Activated CD8-positive, alpha-beta memory T cell treated with anti-CD3 and anti-CD28 coated beads, Interleukin-2, amount 50 U/mL, for 24 hours (primary cell): ENCODE measurements around the gene DMRTB1.

Experiments
- DNase-seq: peaks from one replicate; pipeline ENCODE4 v3.0.0-alpha.2; 2020; ENCODE audit errors: extremely low read depth

Gene DMRTB1

DNA sequence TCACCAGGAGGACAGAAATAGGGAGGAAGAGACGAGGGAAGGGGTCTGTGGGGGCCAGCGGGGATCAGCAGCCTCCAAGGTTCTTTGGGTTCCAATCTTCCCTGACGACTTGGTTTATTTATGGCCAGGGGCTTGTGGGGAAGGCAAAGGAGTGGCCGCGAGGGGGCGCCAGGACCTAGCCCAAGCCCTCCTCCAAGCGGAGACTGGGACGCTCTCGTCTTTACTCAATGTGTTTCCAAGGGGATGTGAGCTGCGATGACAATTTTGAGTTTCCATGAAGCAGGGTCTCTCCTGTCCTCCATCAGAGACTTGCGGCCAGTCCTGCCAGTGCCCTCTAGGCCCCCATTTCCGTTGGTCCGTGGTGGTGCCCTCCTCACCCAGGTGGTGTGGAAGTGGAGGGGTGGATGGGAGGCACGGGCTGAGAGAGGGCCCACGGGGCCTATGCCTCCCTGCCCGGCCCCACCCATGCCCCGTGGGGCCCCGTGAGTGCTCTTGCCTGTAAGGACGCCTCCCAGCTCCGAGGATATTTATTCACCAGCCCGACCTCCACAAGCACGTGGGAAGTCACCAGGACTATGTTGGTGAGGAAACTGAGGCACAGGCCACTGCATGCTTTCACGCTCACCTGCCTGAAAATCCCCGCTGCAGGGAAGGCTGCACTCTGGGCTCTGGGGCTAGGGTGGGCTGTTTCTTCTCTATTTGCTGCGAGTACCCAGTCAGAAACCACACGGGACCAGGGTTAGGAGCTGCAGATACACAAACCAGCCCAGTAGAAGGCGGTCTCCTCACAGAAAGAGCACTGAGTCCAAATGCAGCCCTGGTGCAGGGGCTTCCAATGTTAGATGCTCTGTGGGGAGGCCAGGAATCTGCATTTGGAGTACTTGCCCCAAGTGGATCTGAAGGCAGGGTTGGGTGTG lies 26.5 kb downstream of the DMRTB1 start:
- DNase-seq: peak; percentile 23

DNA sequence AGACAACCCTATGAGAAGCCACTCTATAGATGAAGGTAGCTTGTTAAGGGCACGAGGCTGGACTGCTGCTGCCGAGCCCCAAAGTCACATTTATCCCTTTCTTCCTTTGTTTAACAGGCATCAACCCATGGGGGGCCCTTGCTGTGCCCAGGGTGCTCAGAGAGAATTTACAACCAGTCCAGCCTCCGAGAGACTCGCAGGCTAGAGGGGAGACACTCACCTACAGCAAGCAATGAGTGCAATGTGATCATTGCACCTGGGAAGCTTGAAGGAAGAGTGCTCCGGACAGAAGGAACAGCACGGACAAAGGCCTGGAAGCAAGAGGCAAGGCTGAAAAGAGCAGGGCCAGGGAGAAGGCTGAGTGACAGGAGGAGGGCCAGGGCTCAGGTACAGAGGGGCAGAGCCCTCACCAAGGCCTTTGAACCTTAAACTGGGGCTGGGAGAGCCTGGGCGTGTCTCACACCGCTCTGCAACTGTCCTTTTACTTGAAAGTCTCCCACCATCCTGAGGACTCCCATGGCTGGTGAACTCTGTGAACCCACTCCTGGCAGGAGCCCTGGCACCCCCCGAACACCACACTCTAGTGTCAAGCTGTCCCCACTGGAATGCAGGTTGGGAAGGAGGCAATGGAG lies 27.3 kb downstream of the DMRTB1 start:
- no peak for DNase-seq

DNA sequence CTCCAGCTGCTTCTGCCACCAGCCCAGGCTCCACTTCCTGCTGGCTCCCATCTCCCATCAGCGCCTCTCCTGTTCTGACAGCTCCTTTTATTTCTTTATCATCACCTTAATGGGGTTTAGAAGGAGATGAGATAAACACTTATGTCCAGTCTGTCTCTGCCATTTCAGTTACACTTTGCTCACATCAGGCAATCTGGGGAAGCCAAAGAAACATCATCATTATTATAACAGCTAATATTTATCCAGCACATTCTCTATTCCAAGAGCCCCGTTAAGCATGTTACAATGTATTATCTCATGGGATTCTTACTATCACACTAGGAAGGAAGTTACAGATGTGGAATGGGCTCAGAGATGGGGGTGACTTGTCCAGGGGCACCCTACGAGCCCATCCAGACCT lies 31.2 kb downstream of the DMRTB1 start:
- DNase-seq: no peak

DNA sequence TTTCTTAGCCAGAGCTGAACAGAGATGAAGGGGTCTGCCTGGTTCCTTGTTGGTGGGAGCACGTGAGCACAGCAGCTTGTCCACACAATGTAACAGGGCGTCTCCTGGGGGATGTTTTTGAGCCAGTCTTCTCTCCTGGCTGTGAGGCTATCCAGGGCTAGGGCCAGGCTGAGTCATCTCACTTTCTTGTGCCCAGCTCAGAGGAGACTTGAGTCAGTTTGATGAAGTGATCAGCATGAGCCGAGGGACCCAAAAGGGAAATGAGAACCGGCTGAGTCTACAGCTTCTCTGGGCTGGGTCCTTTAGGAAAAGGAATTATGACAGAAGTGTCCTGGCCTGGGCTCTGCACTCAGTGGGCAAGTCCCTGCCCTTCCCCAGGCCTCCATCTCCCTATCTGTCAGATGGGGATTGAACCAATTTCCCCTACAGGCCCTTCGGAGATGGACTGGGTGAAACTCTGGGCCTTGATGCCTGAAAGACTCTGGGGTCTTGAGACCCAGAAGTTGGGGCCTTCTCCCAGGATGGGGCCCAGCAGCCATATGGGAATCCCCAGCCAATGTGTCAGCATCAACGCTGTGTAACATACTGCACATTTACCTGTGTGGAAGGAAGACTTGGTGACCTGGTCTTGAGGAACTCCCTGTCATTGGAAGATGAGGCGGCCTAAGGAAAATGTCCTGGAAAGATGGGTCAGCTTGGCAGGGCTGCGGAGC lies 36.6 kb downstream of the DMRTB1 start:
- no peak for DNase-seq

DNA sequence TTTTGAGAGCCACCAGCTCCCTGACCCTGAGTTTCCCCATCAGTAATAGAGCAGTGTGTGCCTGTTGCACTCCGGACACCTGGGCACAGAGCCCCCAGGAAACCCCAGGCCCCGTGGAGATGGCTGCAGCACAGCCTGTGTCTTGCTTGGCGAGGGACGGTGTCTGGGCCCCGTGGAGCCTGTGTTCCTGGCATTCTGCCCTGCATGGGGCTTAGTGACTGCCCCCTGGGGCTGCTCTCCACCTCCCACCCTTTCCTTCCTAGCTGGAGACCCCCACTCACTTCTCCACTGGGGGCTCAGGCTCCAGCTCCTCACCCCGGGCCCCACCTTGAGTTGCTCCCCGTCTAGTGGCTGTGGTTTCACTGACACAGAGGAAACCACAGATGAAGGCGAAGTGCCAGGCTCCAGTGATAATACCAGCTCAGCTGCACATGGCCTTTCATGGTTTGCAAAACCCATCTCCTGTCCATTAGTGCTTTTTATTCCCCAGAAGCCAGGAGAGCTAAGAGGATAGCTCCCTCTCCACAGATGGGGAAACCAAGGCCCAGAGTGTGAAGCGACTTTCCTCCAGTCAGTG lies 39.4 kb downstream of the DMRTB1 start:
- DNase-seq: no peak

DNA sequence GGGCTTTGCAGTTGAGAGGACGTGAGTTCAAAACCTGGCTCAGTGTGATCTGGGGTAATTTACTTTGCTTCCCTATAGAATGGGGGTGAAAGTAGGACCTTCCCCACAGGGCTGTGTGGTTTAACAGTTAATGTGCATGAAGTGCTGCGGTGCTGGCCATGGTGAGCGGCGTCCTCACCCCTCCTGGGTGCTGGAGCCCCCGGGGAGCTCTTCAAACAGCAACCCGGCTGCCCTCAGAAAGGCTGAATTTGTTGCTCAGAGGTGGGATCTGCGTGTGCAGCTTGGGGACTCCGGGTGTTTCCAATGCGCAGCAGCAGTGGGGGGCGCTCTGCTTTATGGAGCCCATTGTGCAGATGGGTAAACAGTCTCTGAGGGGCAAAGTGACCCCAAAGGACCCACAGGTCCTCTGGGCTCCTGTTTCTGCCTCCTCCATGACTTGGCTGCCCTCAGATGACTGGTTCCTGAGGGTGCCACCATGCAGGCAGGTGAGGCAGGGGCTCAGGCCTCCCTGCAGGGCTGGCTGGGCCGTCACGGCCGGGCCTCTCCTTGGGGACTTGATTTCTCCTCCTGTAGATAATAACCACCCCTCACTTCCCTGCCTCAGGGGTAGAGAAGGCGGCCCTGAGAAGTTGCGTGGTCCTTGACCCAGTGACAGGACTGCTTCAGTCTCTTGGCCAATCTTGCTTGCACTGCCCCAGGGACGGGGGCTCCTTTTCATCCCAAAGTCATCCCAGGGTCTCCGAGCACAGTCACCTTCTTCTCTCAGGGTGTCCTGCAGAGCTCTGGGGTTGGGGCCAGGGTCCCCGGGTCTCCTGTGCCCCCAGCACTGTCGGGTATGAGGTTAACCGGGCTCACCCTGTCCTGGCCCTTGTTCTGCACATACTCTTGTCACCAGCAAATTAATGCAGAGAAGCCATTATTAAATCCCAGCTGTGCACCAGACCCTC lies 40.3 kb downstream of the DMRTB1 start:
- DNase-seq: no peak

DNA sequence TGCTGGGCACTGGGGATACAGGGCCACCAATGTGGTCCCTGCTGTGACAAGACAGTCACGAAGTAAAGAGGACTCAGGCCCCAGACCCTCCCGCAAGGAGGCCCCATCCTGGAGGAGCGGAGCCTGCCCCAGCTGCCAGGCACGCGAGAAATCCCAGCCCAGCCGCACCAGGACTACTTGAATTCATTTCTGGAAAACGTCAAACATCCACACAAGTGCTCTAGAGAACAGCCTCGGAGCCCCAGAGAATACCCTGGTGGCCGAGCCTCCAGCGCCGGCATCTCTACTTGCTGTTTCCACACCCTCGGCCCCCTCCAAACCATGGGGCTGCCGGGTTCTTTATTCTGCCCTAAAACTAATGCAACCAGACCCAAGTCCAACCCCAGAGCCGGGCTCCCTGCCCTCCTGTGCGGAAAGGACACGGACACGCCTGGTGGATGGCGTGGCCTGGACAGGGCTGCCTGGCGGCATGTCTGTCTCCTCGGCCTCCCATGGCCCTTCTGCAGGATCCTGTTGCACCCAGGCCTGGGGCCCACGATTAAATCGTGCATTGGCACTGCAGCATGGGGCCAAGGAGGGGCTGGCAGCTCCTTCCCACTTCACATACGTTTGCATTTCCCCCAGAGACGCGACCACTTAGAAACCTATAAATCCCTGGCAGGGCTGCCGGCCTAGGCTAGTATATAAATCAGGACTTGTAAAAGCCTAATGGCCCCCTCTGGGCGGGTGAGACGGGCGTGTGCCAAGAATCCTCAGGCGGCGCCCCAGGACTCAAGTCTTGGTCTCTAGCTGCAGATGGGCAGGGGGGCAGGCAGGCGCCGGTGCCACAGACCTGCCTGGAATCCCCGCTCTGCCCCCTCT lies 41.2 kb downstream of the DMRTB1 start:
- no peak for DNase-seq

DNA sequence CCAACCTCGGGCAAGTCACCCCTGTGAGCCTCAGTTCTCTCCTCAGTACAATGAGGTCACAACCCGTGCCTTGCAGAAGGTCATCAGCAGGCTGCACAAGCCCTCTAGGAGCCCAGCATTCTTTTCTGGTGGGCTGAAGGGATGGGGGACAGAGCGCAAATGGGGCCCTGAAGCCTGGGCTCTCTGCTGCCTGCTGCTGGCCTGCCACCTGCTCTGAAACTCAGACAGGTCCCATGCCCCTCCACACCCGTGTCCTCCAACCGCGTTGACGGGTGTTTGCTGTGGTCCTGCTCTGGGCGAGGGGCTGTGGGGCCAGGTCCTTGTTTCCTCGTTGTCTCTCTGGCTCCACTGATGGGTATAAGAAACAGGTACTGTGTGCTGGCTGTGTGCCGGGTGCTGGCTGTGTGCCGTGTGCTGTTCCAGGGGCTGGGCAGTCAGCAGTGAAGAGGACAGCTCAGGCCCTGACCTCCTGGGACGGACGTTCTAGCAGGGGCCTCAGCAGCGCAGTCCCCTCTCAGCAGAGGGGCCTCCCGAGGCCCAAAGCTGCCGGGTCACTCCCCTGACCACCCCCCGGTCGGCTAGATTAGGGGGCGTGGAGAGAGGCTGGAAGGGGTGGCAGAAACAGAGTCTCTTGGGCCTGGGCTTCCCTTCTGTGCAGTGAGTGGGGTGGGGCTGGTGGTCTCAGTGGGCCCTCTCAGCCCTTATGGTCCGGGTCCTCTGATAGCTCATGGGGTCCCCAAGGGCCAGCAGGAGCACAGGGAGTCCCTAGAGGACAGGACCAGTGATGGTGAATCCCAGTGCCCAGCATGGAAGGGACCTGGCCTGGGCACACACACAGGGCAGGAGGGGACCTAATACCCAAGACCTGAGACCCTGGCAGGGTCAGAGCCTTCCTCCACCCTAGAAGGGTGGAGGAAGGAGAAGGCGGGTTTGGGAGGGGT lies 42.1 kb downstream of the DMRTB1 start:
- DNase-seq: no peak

DNA sequence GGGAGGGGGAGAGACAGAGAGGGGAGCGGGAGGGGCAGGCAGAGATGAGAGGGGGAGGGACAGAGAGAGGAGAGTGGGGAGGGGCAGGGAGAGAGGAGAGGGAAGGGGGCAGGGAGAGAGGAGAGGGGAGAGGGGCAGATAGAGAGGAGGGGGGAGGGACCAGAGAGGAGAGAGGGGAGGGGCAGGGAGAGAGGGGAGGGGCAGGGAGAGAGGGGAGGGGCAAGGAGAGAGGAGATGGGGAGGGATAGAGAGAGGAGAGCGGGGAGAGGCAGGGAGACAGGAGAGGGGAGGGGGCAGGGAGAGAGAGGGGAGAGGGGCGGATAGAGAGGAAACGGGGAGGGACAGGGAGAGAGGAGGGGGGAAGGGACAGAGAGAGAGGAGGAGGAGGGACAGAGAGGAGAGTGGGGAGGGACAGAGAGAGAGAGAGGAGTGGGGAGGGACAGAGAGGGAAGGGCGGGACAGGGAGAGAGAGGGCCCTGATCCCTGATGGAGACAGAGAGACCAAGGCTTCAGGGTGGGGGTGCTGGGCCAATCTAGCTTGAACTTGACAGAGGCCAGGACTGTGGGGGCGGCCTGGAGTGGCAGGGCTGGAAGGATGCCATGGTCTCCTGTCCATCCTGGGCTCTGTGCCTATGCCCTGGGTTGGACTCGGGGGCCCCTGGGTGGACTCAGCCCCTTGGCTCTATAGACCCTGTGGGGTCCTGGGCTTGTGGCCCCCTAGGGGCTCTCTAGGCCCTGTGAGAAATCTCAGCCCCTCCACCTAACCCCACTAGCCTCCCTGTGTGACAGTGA lies 43.6 kb downstream of the DMRTB1 start:
- DNase-seq: no peak

DNA sequence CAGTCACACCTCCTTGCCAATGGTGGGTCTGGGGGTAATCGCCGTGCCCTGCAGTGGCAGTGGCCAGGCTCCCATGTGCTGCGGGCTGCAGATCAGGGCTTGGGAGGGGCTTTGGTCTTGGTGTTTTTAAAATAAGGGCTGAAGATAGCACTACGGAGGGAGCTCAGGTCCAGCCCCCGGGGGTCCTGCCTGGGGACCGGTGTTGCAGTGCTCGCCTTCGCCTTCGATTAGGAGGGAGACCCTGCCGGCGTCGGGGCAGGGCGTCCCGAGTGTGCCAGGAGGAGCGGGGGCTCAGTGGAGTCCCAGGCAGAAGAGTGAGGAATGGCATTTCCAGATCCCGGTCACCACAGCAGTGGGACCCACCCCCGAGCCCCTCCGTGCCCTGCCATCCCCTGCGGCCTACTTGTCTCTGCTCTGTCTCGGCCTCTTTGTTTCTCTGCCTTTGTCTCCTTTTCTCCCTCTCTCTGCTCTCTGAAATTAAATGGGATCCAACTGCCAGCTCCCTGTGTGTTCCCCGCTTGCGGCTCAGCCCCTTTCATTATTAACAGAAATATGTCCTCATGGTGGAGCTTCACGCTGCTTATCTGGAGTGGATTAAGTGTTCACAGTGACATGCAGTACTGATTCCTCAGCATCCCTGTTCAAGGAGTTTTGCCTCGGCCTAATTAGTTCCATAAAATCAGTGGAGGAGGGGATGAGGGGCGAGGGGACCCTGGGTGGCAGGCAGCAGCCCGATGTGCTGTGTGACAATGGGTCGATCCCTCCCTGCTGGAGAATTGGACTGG lies 44.4 kb downstream of the DMRTB1 start:
- no peak for DNase-seq

DNA sequence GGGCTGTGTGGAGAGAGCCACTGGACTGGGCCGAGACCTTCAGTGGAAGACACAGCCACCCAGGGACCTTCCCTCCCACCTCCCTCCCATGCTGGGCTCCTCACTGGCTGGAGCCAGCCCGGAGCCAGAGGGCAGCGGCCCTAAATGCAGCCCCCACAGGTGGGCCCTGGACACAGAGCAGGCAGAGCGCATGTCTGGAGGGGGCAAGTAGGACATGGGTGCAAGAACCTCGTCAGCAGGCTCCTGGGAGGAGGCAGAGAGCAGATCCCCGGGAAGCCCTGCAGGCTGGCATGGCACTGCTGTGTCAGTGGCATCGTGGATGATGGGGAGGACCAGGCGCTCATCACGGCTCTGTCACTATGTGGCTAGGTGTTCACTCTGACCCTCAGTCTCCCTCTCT lies 45.7 kb downstream of the DMRTB1 start:
- no peak for DNase-seq

DNA sequence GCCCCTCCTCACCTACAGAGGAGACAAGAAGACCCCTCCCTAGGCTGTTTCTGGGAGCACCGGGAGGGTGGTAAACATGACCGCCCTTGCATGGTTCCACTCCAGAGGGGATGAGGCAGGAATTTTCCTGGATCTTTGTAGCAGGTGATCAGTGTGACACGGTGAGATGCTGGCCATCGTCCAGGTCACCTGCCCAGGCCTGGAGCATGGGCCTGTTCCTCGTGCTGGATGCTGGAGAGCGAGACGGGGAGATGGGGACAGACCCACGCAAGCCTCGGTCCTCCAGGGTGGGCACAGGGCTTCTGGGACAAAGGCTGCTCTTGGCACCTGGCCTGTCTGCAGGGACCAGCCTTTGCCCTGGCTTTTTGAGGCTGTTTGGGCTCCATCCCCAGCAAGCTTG lies 46.2 kb downstream of the DMRTB1 start:
- DNase-seq: no peak

DNA sequence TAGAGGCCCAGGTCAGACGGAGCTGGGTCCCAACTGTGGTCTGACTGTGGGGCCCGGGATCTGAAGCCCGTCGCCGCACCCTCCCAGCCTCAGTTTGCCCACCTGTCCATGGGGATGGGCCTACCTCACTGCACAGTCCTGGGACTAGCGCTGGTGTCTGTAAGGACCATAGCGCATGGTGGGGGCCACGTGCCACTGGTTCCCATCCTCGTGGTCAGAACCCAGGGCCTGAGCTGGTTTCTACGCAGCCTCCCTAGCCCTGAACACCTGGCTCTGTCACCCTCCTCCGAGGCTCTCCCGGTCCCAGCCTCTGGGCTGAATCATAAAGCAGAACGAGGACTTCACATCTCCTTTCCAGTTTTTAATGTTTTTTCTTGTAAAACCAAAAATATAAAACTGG lies 46.7 kb downstream of the DMRTB1 start:
- DNase-seq: no peak

DNA sequence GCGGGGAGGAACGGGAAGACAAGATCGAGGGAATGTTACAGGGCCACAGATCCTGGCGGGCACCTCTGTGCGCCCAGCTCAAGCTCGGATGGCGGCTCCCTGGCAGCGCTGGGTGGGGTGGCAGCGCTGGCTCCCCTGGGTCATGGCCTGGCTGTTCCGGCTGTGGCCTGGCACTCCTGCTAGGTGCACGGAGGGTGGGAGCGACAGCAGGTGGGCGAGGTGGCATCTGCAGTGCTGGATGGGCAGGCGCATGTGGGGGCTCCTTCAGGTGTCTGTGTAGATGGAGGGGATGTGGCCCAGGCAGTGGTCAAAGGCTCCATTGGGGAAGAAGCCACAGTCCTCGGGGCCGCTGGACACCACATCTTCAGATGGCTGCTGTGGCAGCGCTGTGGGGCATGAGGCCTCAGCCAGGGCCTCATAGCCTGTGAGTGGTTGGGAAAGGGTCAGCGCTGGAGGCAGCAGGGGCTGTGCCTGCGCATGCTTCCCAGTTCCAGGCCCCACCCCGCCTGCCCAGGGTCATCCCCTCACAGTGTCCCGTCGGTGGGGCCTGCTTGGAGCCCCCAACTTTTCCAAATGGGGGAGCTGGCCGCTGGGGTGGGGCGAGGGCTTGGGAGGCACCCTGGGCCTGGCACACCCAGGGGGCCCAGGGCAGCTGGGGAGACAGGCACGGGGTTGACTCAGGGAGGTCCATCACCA lies 47.3 kb downstream of the DMRTB1 start:
- no peak for DNase-seq

DNA sequence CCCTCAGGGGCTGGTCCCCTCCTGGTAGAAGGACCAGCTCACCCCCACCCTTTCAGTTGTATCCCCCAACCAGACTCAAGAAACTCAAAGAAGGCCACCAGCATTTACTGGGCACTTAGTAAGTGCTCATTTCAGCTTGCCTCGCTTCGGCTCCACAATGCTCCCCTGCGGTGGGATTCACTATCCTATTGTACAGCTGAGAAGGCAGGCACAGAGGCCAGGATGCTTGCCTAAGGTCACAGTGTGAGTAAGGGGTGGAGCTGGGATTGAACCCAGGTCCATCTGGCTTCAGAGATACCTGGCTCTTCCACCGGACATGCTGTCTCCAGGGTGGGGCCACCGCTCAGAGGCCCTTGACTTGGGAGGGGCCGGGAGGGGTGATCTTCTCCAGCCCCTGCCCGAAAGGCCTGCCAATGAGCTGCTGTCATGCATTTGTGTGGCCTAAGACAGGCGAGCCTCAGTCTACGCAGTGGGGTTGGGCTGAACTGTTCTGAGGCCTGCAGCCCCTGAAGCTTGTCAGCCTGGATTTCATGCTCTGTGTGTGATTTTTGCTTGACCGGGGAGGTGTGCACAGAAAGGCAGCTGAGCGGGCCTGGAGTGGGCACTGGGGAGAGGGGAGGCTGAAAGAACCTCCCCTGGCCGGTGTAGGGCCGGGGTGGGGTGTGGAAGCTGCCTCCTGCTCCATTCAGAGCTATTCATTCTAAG lies 48.1 kb downstream of the DMRTB1 start:
- DNase-seq: no peak
